Fibroblast of lung (primary cell): ENCODE measurements around the gene CAPN9. TPM values are rescaled to one million over a fixed set of nuclear protein-coding genes. Genes with fewer than 3 reads are reported as not detected.

Experiments
- DNase-seq, 2 donors: peaks; one replicate each; pipeline versions ENCODE4 v3.0.0 to v3.0.0-alpha.2; 2010; ENCODE audit warnings: low read depth in 2 of 2
- H2AFZ ChIP-seq: 2 replicates; pipeline ENCODE4 v1.5.1; 2012; ENCODE audit warnings: low read length, control low read depth, inconsistent platforms
- H3K27ac ChIP-seq: 2 replicates; pipeline ENCODE4 v1.5.1; 2011; ENCODE audit warnings: low read length, control low read depth; ENCODE audit not compliant: insufficient read depth
- H3K27me3 ChIP-seq: 2 replicates; pipeline ENCODE4 v1.5.1; 2011; ENCODE audit warnings: mild to moderate bottlenecking, low read length; ENCODE audit not compliant: control insufficient read depth, insufficient read depth
- H3K36me3 ChIP-seq: 2 replicates; pipeline ENCODE4 v1.5.1; 2011; ENCODE audit warnings: low read length; ENCODE audit not compliant: control insufficient read depth, insufficient read depth
- H3K4me1 ChIP-seq: 2 replicates; pipeline ENCODE4 v1.5.1; 2011; ENCODE audit warnings: low read length; ENCODE audit not compliant: control insufficient read depth, insufficient read depth; ENCODE audit errors: extremely low read depth
- H3K4me2 ChIP-seq: 2 replicates; pipeline ENCODE4 v1.5.1; 2011; ENCODE audit warnings: low read length, control low read depth; ENCODE audit not compliant: insufficient read depth; ENCODE audit errors: extremely low read depth
- H3K4me3 ChIP-seq, 4 experiments: fragments of 200-600 bp in 1 of 4; sonication (generic) in 1 of 4; replicated peaks in 1 of 4; 2 replicates each; pipeline ENCODE4 v1.5.1; 2011 to 2016; ENCODE audit warnings: low read length in 4 of 4, low read depth in 3 of 4, mild to moderate bottlenecking in 3 of 4, control low read depth in 2 of 4, inconsistent platforms in 1 of 4, mixed read lengths in 1 of 4; ENCODE audit not compliant: insufficient read depth in 1 of 4; ENCODE audit errors: control extremely low read depth in 1 of 4
- H3K79me2 ChIP-seq: 2 replicates; pipeline ENCODE4 v1.5.1; 2012; ENCODE audit warnings: mild to moderate bottlenecking, low read length, inconsistent platforms; ENCODE audit not compliant: control insufficient read depth, insufficient read depth
- H3K9ac ChIP-seq: 2 replicates; pipeline ENCODE4 v1.5.1; 2011; ENCODE audit warnings: mild to moderate bottlenecking, low read length, control low read depth; ENCODE audit not compliant: insufficient read depth
- H3K9me3 ChIP-seq: 2 replicates; pipeline ENCODE4 v1.5.1; 2012; ENCODE audit warnings: low read depth, low read length; ENCODE audit not compliant: control insufficient read depth, insufficient read depth
- H4K20me1 ChIP-seq: 2 replicates; pipeline ENCODE4 v1.5.1; 2011; ENCODE audit warnings: low read length; ENCODE audit not compliant: control insufficient read depth, insufficient read depth; ENCODE audit errors: extremely low read depth
- CTCF ChIP-seq, 2 donors: IDR thresholded peaks in 1 of 2; conservative IDR thresholded peaks in 1 of 2; 1 replicate in 1 of 2; 2 replicates in 1 of 2; pipeline ENCODE4 v1.5.1; 2011 to 2012; ENCODE audit warnings: low read length in 2 of 2, control low read depth in 1 of 2, inconsistent platforms in 1 of 2, low read depth in 1 of 2, mild to moderate bottlenecking in 1 of 2
- EZH2 ChIP-seq: IDR thresholded peaks from 2 replicates; pipeline ENCODE4 v1.5.1; 2012; ENCODE audit warnings: low read length, control low read depth, mild to moderate bottlenecking; ENCODE audit errors: missing control alignments
- polyA plus RNA-seq, 2 donors: library from polyadenylated mRNA; depleted of rRNA in 1 of 2; stranded (reverse) in 1 of 2; unstranded in 1 of 2; fragments of >200 nt; gene quantifications; 2 replicates each; pipeline ENCODE4 v1.2.1, GENCODE V29; 2011 to 2012; ENCODE audit warnings: missing spikeins in 1 of 2
- total RNA-seq: library from RNA; depleted of rRNA; stranded (reverse); fragments of >200 nt; gene quantifications from 2 replicates; pipeline ENCODE4 v1.2.1, GENCODE V29; 2014

CAPN9 gene
- total and polyA plus RNA-seq, 2 donors (not counting 1 experiment from before 2014, with no cell fraction given): 0.17 TPM; not detected in 1

GRCh38 chr1:230794871-230795605, 47.9 kb downstream of the CAPN9 start:
- Histone ChIP-seq H3K4me2 (no peak overlapping the region), H3K27me3 (no peaks in the 10 kb centered on the region), H3K4me1 (no peaks in the 10 kb centered on the region), H3K4me3 (no peak overlapping the region), H3K9ac (no peak overlapping the region), H2AFZ (no peak overlapping the region), H3K79me2 (no peaks in the 10 kb centered on the region), H3K36me3 (no peaks in the 10 kb centered on the region), H3K9me3 (no peaks in the 10 kb centered on the region), H4K20me1 (no peaks in the 10 kb centered on the region), H3K27ac (no peak overlapping the region)
- DNase-seq: no peak
- TF ChIP-seq EZH2 (no peak), CTCF (conservative IDR thresholded peaks at IDR 0.05 in 1 of 2, IDR thresholded peaks at IDR 0.05 in 1 of 2; ENCODE audit: low read depth in 1 of 2, low read length in 2 of 2) (no peak)

GRCh38 chr1:230796626-230797025, 49.4 kb downstream of the CAPN9 start:
- H3K4me1 ChIP-seq: no peaks in the 10 kb centered on the region
- H3K4me2 ChIP-seq: no peak overlapping the region
- no peaks in the 10 kb centered on the region for H3K27me3 ChIP-seq
- no peak for DNase-seq
- no peak overlapping the region for H3K4me3 ChIP-seq
- TF ChIP-seq CTCF (conservative IDR thresholded peaks at IDR 0.05 in 1 of 2, IDR thresholded peaks at IDR 0.05 in 1 of 2; ENCODE audit: low read depth in 1 of 2, low read length in 2 of 2) (no peak), EZH2 (no peak)
- no peak overlapping the region for H2AFZ ChIP-seq
- H4K20me1 ChIP-seq: no peaks in the 10 kb centered on the region
- no peak overlapping the region for H3K9ac ChIP-seq
- H3K36me3 ChIP-seq: no peaks in the 10 kb centered on the region
- no peaks in the 10 kb centered on the region for H3K79me2 ChIP-seq
- no peak overlapping the region for H3K27ac ChIP-seq
- no peaks in the 10 kb centered on the region for H3K9me3 ChIP-seq

- no peak for DNase-seq
- H3K4me1 ChIP-seq: no peaks in the 10 kb centered on the region
- H3K36me3 ChIP-seq: no peaks in the 10 kb centered on the region
- no peaks in the 10 kb centered on the region for H3K79me2 ChIP-seq
- H2AFZ ChIP-seq: no peak overlapping the region
- no peak overlapping the region for H3K4me2 ChIP-seq
- no peak overlapping the region for H3K4me3 ChIP-seq
- H3K27ac ChIP-seq: no peak overlapping the region
- no peaks in the 10 kb centered on the region for H4K20me1 ChIP-seq
- no peak for TF ChIP-seq CTCF (conservative IDR thresholded peaks at IDR 0.05 in 1 of 2, IDR thresholded peaks at IDR 0.05 in 1 of 2; ENCODE audit: low read depth in 1 of 2, low read length in 2 of 2)
- no peak for TF ChIP-seq EZH2
- no peaks in the 10 kb centered on the region for H3K27me3 ChIP-seq
- no peaks in the 10 kb centered on the region for H3K9me3 ChIP-seq
- H3K9ac ChIP-seq: no peak overlapping the region
Measured at GRCh38 chr1:230797376-230797920, 50.3 kb downstream of the CAPN9 start.
